Right atrium auricular region (tissue), 2 donors: Measurements from ENCODE around the gene YES1. TPM values are rescaled to one million over a fixed set of nuclear protein-coding genes. Genes with fewer than 3 reads are reported as not detected.

ENCODE experiments used
- DNase-seq: peaks from one replicate; pipeline ENCODE4 v3.0.0-alpha.2; 2019; ENCODE audit warnings: low spot score
- H3K27ac ChIP-seq, 2 donors: fragments of 200-600 bp; sonication (generic); 1 replicate in 1 of 2; 2 replicates in 1 of 2; pipeline ENCODE4 v1.5.1; 2016 to 2019
- H3K27me3 ChIP-seq, 2 donors: fragments of 200-600 bp; sonication (generic); one replicate each; pipeline versions ENCODE4 v1.5.1 to v1.6.0; 2017 to 2019
- H3K36me3 ChIP-seq: fragments of 200-600 bp; sonication (generic); one replicate; pipeline ENCODE4 v1.5.1; 2016
- H3K4me1 ChIP-seq, 2 donors: fragments of 200-600 bp; sonication (generic); one replicate each; pipeline versions ENCODE4 v1.5.1 to v1.6.0; 2017 to 2019
- H3K4me3 ChIP-seq, 2 donors: fragments of 200-600 bp; sonication (generic); 1 replicate in 1 of 2; 2 replicates in 1 of 2; pipeline ENCODE4 v1.5.1; 2017 to 2019; ENCODE audit warnings: mild to moderate bottlenecking in 1 of 2, moderate library complexity in 1 of 2
- H3K9me3 ChIP-seq, 2 donors: fragments of 200-600 bp; sonication (generic); one replicate each; pipeline ENCODE4 v1.5.1; 2019
- CTCF ChIP-seq, 2 donors: fragments of 200-600 bp; sonication (generic); IDR thresholded peaks; one replicate each; pipeline ENCODE4 v1.5.1; 2019; ENCODE audit warnings: antibody characterized with exemption in 2 of 2
- total RNA-seq, 2 donors: library from RNA; depleted of rRNA; stranded (reverse); fragments of >200 nt; gene quantifications; one replicate each; pipeline ENCODE4 v1.1.0, GENCODE V29; 2016

The YES1 gene
- total RNA-seq, 2 donors from 2014 or later = 20.3 to 37.3 TPM

- no peak for TF ChIP-seq CTCF (IDR thresholded peaks at IDR 0.05)
- H3K9me3 ChIP-seq = no peaks in the 10 kb centered on the region
- no peaks in the 10 kb centered on the region for H3K4me1 ChIP-seq
Observed at GRCh38 chr18:820591-821165, 8.6 kb upstream of the YES1 start.

GRCh38 chr18:816869-817268 is 4.8 kb upstream of the YES1 start:
- DNase-seq = no peak
- no peaks in the 10 kb centered on the region for H3K4me1 ChIP-seq
- no peaks in the 10 kb centered on the region for H3K9me3 ChIP-seq
- H3K4me3 ChIP-seq = no peak overlapping the region
- no peaks in the 10 kb centered on the region for H3K36me3 ChIP-seq
- no peaks in the 10 kb centered on the region for H3K27me3 ChIP-seq
- TF ChIP-seq CTCF (IDR thresholded peaks at IDR 0.05) = no peak
- H3K27ac ChIP-seq = no peak overlapping the region

More at GRCh38 chr18:820591-821165, 8.6 kb upstream of the YES1 start:
- Histone ChIP-seq H3K4me3 (no peak overlapping the region), H3K27me3 (no peaks in the 10 kb centered on the region), H3K36me3 (no peaks in the 10 kb centered on the region), H3K27ac (no peak overlapping the region)
- DNase-seq = no peak

GRCh38 chr18:816088-816653 is 4.1 kb upstream of the YES1 start:
- no peak overlapping the region for H3K27ac ChIP-seq
- no peak for TF ChIP-seq CTCF (IDR thresholded peaks at IDR 0.05)
- no peak overlapping the region for H3K4me3 ChIP-seq
- H3K27me3 ChIP-seq = no peaks in the 10 kb centered on the region
- DNase-seq = no peak
- no peaks in the 10 kb centered on the region for H3K36me3 ChIP-seq
- H3K4me1 ChIP-seq = peaks cover 0 to under 1% of the 10 kb centered on the region in 2 donors
- no peaks in the 10 kb centered on the region for H3K9me3 ChIP-seq

GRCh38 chr18:815353-815752 is 3.3 kb upstream of the YES1 start:
- H3K27me3 ChIP-seq = no peaks in the 10 kb centered on the region
- no peak for DNase-seq
- no peak overlapping the region for H3K4me3 ChIP-seq
- no peak overlapping the region for H3K27ac ChIP-seq
- no peaks in the 10 kb centered on the region for H3K9me3 ChIP-seq
- no peaks in the 10 kb centered on the region for H3K36me3 ChIP-seq
- no peak for TF ChIP-seq CTCF (IDR thresholded peaks at IDR 0.05)
- H3K4me1 ChIP-seq = peaks cover 0 to 8% of the 10 kb centered on the region in 2 donors

GRCh38 chr18:814300-815084 is 2.5 kb upstream of the YES1 start:
- Histone ChIP-seq H3K4me1 (peaks cover 0 to 13% of the 10 kb centered on the region in 2 donors), H3K27me3 (no peaks in the 10 kb centered on the region), H3K9me3 (no peaks in the 10 kb centered on the region), H3K4me3 (no peak overlapping the region), H3K27ac (no peak overlapping the region), H3K36me3 (no peaks in the 10 kb centered on the region)
- TF ChIP-seq CTCF (IDR thresholded peaks at IDR 0.05) = no peak
- DNase-seq = no peak
